Measurements from ENCODE around the gene ARMH4.

Gene ARMH4

DNA sequence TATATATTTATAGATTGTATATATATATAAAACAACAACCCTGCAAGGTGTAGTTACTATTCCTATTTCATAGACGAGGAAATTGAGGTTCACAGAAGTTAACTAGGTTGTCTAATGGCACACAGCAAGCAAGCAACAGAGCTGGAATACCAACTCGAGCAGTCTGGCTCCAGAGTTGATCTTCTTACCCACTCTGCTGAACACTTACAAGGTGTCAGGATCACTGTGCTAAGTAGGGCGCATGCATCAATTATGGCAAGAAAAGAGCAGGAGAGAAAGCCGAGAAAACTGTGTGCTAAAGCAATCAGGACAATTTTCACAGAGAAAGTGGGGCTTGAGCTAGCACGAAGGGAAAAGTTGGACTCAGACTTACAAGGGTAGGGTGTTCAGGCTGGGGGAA lies 15.9 kb upstream of the ARMH4 start:
- Histone ChIP-seq H3K4me1 (ENCODE audit: control insufficient read depth, low read depth, low read length) (peaks cover 9% of the 10 kb centered on the region), H3K36me3 (ENCODE audit: control insufficient read depth, low read depth, low read length) (no peaks in the 10 kb centered on the region), H3K27ac (ENCODE audit: low read length) (no peak overlapping the region), H3K9ac (ENCODE audit: low read length) (no peak overlapping the region), H3K27me3 (ENCODE audit: control insufficient read depth, insufficient read depth, low read length) (no peaks in the 10 kb centered on the region), H3K4me3 (ENCODE audit: low read length) (no peak overlapping the region), H3K9me3 (ENCODE audit: control insufficient read depth, low read depth, low read length) (no peaks in the 10 kb centered on the region)

GRCh38 chr14:58167057-58167456 lies 15.0 kb upstream of the ARMH4 start:
- Histone ChIP-seq H3K4me3 (ENCODE audit: low read length) (no peak overlapping the region), H3K27me3 (ENCODE audit: control insufficient read depth, insufficient read depth, low read length) (no peaks in the 10 kb centered on the region), H3K4me1 (ENCODE audit: control insufficient read depth, low read depth, low read length) (peaks cover 9% of the 10 kb centered on the region), H3K36me3 (ENCODE audit: control insufficient read depth, low read depth, low read length) (no peaks in the 10 kb centered on the region), H3K9me3 (ENCODE audit: control insufficient read depth, low read depth, low read length) (no peaks in the 10 kb centered on the region), H3K27ac (ENCODE audit: low read length) (no peak overlapping the region), H3K9ac (ENCODE audit: low read length) (no peak overlapping the region)

GRCh38 chr14:58166005-58166983 lies 14.3 kb upstream of the ARMH4 start:
- Histone ChIP-seq H3K27me3 (ENCODE audit: control insufficient read depth, insufficient read depth, low read length) (no peaks in the 10 kb centered on the region), H3K9ac (ENCODE audit: low read length) (no peak overlapping the region), H3K27ac (ENCODE audit: low read length) (no peak overlapping the region), H3K4me3 (ENCODE audit: low read length) (no peak overlapping the region), H3K9me3 (ENCODE audit: control insufficient read depth, low read depth, low read length) (no peaks in the 10 kb centered on the region), H3K36me3 (ENCODE audit: control insufficient read depth, low read depth, low read length) (no peaks in the 10 kb centered on the region), H3K4me1 (ENCODE audit: control insufficient read depth, low read depth, low read length) (peaks cover 6% of the 10 kb centered on the region)

DNA sequence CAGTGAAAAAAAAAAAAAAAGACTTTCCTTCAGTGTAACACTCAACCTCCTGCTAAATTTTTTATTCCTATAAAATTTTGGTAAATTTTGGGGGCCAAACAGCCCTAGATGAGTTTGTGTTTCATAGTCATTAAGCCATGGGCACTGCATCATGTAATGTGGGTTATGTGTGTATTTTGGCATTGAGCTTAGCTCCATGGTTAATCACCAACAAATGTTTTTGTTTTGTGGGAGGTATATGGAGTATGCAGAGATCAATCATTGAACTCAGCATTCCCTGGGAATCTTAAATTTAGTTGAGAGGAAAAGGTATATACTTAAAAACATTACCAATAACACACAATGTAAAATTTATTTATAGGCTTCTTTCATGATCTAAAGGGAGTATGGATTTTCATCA lies 8.5 kb upstream of the ARMH4 start:
- no peaks in the 10 kb centered on the region for H3K9me3 ChIP-seq (ENCODE audit: control insufficient read depth, low read depth, low read length)
- H3K9ac ChIP-seq (ENCODE audit: low read length) = no peak overlapping the region
- H3K36me3 ChIP-seq (ENCODE audit: control insufficient read depth, low read depth, low read length) = no peaks in the 10 kb centered on the region
- H3K4me3 ChIP-seq (ENCODE audit: low read length) = no peak overlapping the region
- no peaks in the 10 kb centered on the region for H3K4me1 ChIP-seq (ENCODE audit: control insufficient read depth, low read depth, low read length)
- H3K27me3 ChIP-seq (ENCODE audit: control insufficient read depth, insufficient read depth, low read length) = no peaks in the 10 kb centered on the region
- H3K27ac ChIP-seq (ENCODE audit: low read length) = no peak overlapping the region

- H3K27me3 ChIP-seq (ENCODE audit: control insufficient read depth, insufficient read depth, low read length) = peaks cover 37% of the 10 kb centered on the region
- H3K9me3 ChIP-seq (ENCODE audit: control insufficient read depth, low read depth, low read length) = no peaks in the 10 kb centered on the region
- H3K27ac ChIP-seq (ENCODE audit: low read length) = no peak overlapping the region
- peak overlapping the region; percentile 76 for H3K4me3 ChIP-seq (ENCODE audit: low read length)
- H3K4me1 ChIP-seq (ENCODE audit: control insufficient read depth, low read depth, low read length) = peaks cover 33% of the 10 kb centered on the region
- no peaks in the 10 kb centered on the region for H3K36me3 ChIP-seq (ENCODE audit: control insufficient read depth, low read depth, low read length)
- peak overlapping the region; percentile 64 for H3K9ac ChIP-seq (ENCODE audit: low read length)
These were observed 640 bp downstream of the ARMH4 start for GRCh38 chr14:58151133-58152013.

DNA sequence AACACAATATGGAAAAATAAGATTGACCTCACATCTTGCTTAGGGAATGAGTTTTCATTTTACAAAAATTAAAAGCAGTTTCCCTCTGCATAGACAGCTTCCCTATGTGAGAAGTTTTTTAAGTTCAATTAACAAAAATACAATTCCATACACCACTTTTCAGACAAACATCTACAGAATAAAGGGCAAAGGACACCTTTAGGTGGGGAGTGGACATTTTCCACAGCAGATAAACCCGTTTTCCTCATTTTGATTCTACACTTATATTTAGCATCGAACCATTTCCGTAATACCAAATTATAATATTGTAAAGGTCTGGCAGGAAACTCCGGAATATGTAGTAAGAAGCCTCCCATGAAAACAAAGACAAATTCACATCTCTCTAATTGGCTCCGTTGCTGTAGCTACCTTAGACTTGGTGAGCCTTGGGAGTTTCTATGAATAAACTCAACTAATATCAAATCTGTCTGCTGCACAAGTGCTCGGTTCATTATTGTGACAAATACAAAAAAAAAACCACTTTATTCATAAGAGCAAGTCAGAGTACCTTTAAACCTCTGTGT lies 1.7 kb downstream of the ARMH4 start:
- Histone ChIP-seq H3K27ac (ENCODE audit: low read length) (no peak overlapping the region), H3K9ac (ENCODE audit: low read length) (no peak overlapping the region), H3K4me1 (ENCODE audit: control insufficient read depth, low read depth, low read length) (peaks cover 33% of the 10 kb centered on the region), H3K27me3 (ENCODE audit: control insufficient read depth, insufficient read depth, low read length) (peaks cover 37% of the 10 kb centered on the region), H3K4me3 (ENCODE audit: low read length) (peak overlapping the region; percentile 76), H3K9me3 (ENCODE audit: control insufficient read depth, low read depth, low read length) (no peaks in the 10 kb centered on the region), H3K36me3 (ENCODE audit: control insufficient read depth, low read depth, low read length) (no peaks in the 10 kb centered on the region)

DNA sequence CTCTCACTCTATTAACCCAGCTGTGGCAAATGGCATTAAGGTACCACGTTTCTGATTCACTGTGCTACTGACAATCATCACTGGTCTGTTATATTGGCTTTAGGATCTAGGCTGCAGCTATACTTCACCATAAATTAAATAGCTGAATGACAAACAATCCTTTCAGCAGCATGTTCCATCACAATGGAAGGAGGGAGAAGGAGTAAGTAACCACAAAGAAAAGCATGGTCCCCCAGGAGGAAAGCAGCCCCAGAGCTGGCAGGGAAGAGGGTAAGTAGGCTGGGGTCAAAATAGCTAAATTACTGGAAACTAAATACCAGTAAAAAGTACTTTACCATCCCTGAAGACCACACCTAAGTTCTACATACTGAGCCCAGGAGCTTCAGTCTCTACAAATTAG lies 2.8 kb downstream of the ARMH4 start:
- H3K4me1 ChIP-seq (ENCODE audit: control insufficient read depth, low read depth, low read length) = peaks cover 33% of the 10 kb centered on the region

DNA sequence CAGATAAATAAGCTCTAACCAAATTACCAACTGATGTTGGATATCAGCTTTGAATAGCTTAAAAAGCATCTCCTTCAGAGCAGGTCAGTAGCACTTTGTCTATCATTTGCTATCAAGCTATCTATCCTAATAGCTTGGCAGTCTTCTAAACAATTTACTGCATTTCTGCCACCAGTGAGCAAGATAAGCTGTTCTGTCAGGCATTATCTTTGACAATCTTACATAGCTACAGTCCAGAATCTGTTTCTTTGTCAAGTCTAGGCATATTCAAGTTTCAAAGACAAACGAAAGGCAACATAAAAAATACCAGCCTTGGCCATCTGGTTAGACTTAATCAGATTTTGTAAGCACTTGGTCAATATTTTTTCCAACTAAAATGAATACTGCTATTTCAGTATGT lies 5.6 kb downstream of the ARMH4 start:
- Histone ChIP-seq H3K27ac (ENCODE audit: low read length) (no peak overlapping the region), H3K4me1 (ENCODE audit: control insufficient read depth, low read depth, low read length) (peaks cover 29% of the 10 kb centered on the region), H3K4me3 (ENCODE audit: low read length) (no peak overlapping the region), H3K9me3 (ENCODE audit: control insufficient read depth, low read depth, low read length) (no peaks in the 10 kb centered on the region), H3K36me3 (ENCODE audit: control insufficient read depth, low read depth, low read length) (no peaks in the 10 kb centered on the region), H3K9ac (ENCODE audit: low read length) (no peak overlapping the region), H3K27me3 (ENCODE audit: control insufficient read depth, insufficient read depth, low read length) (peaks cover 19% of the 10 kb centered on the region)

More for the DNA sequence above, 2.8 kb downstream of the ARMH4 start:
- H3K27ac ChIP-seq (ENCODE audit: low read length) = no peak overlapping the region
- no peak overlapping the region for H3K9ac ChIP-seq (ENCODE audit: low read length)
- H3K4me3 ChIP-seq (ENCODE audit: low read length) = peak overlapping the region; percentile 15
- H3K27me3 ChIP-seq (ENCODE audit: control insufficient read depth, insufficient read depth, low read length) = peaks cover 37% of the 10 kb centered on the region
- no peaks in the 10 kb centered on the region for H3K36me3 ChIP-seq (ENCODE audit: control insufficient read depth, low read depth, low read length)
- H3K9me3 ChIP-seq (ENCODE audit: control insufficient read depth, low read depth, low read length) = no peaks in the 10 kb centered on the region

GRCh38 chr14:58145936-58146335 lies 6.1 kb downstream of the ARMH4 start:
- H3K9me3 ChIP-seq (ENCODE audit: control insufficient read depth, low read depth, low read length) = no peaks in the 10 kb centered on the region
- no peak overlapping the region for H3K27ac ChIP-seq (ENCODE audit: low read length)
- H3K36me3 ChIP-seq (ENCODE audit: control insufficient read depth, low read depth, low read length) = no peaks in the 10 kb centered on the region
- H3K27me3 ChIP-seq (ENCODE audit: control insufficient read depth, insufficient read depth, low read length) = peaks cover 15% of the 10 kb centered on the region
- H3K9ac ChIP-seq (ENCODE audit: low read length) = no peak overlapping the region
- no peak overlapping the region for H3K4me3 ChIP-seq (ENCODE audit: low read length)
- peaks cover 27% of the 10 kb centered on the region for H3K4me1 ChIP-seq (ENCODE audit: control insufficient read depth, low read depth, low read length)

GRCh38 chr14:58143106-58143505 lies 8.9 kb downstream of the ARMH4 start:
- Histone ChIP-seq H3K27me3 (ENCODE audit: control insufficient read depth, insufficient read depth, low read length) (no peaks in the 10 kb centered on the region), H3K4me1 (ENCODE audit: control insufficient read depth, low read depth, low read length) (peaks cover under 1% of the 10 kb centered on the region), H3K9me3 (ENCODE audit: control insufficient read depth, low read depth, low read length) (no peaks in the 10 kb centered on the region), H3K36me3 (ENCODE audit: control insufficient read depth, low read depth, low read length) (no peaks in the 10 kb centered on the region), H3K27ac (ENCODE audit: low read length) (no peak overlapping the region), H3K9ac (ENCODE audit: low read length) (no peak overlapping the region), H3K4me3 (ENCODE audit: low read length) (no peak overlapping the region)

- no peaks in the 10 kb centered on the region for H3K9me3 ChIP-seq (ENCODE audit: control insufficient read depth, low read depth, low read length)
- H3K27me3 ChIP-seq (ENCODE audit: control insufficient read depth, insufficient read depth, low read length) = no peaks in the 10 kb centered on the region
- no peaks in the 10 kb centered on the region for H3K4me1 ChIP-seq (ENCODE audit: control insufficient read depth, low read depth, low read length)
- H3K9ac ChIP-seq (ENCODE audit: low read length) = no peak overlapping the region
- H3K36me3 ChIP-seq (ENCODE audit: control insufficient read depth, low read depth, low read length) = no peaks in the 10 kb centered on the region
- no peak overlapping the region for H3K4me3 ChIP-seq (ENCODE audit: low read length)
- H3K27ac ChIP-seq (ENCODE audit: low read length) = no peak overlapping the region
These were observed 10.1 kb downstream of the ARMH4 start for GRCh38 chr14:58141893-58142292.
